Measurements from ENCODE around the gene TRIM44.

DNA sequence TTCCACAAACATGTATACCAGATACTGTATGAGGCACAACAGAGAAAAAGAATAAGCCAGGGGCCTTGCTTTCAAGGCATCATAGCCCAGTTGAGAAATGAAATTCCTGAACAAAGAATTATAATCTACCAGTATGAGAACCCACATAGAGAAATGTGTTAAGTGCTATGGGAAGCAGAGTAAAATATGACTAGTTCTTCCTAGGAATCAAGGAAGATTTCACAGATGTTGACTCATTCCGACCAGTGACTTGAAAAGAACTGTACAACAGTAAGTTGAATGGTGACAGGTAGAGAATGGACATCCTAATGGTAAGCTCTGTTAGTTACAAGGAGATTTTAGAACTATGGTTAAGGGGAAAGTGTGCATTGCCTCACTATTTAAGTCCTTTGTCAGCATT, 102.6 kb downstream of the TRIM44 start:
- TF ChIP-seq, protein P1, sequence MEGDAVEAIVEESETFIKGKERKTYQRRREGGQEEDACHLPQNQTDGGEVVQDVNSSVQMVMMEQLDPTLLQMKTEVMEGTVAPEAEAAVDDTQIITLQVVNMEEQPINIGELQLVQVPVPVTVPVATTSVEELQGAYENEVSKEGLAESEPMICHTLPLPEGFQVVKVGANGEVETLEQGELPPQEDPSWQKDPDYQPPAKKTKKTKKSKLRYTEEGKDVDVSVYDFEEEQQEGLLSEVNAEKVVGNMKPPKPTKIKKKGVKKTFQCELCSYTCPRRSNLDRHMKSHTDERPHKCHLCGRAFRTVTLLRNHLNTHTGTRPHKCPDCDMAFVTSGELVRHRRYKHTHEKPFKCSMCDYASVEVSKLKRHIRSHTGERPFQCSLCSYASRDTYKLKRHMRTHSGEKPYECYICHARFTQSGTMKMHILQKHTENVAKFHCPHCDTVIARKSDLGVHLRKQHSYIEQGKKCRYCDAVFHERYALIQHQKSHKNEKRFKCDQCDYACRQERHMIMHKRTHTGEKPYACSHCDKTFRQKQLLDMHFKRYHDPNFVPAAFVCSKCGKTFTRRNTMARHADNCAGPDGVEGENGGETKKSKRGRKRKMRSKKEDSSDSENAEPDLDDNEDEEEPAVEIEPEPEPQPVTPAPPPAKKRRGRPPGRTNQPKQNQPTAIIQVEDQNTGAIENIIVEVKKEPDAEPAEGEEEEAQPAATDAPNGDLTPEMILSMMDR (IDR thresholded peaks at IDR 0.05; ENCODE audit: low read depth, low read length) = no peak
- no peak for TF ChIP-seq POLR2A (IDR thresholded peaks at IDR 0.05; ENCODE audit: extremely low read depth, insufficient read length)
- TF ChIP-seq, protein P2, sequence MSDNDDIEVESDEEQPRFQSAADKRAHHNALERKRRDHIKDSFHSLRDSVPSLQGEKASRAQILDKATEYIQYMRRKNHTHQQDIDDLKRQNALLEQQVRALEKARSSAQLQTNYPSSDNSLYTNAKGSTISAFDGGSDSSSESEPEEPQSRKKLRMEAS (IDR thresholded peaks at IDR 0.05; ENCODE audit: low read depth, low read length) = no peak
- TF ChIP-seq MYC (IDR thresholded peaks at IDR 0.05; ENCODE audit: low read depth, low read length) = no peak
